OCI-LY1 (cell line): ENCODE measurements around the gene HAUS3.

Experiments used
- H2AFZ ChIP-seq: fragments of 200-600 bp; sonication (generic), shearing (Covaris generic); 2 replicates; pipeline ENCODE4 v1.6.0; 2014; ENCODE audit warnings: antibody characterized with exemption, mild to moderate bottlenecking, low read length
- H3F3A ChIP-seq: fragments of 200-600 bp; sonication (generic), shearing (Covaris generic); 2 replicates; pipeline ENCODE4 v1.6.0; 2014; ENCODE audit warnings: mild to moderate bottlenecking, antibody characterized with exemption, low read length, moderate library complexity; ENCODE audit not compliant: insufficient read depth
- H3K27ac ChIP-seq: fragments of 200-600 bp; sonication (generic); 2 replicates; pipeline ENCODE4 v1.5.1; 2014; ENCODE audit warnings: low read length, mixed run types, mild to moderate bottlenecking, low read depth; ENCODE audit not compliant: poor library complexity, severe bottlenecking
- H3K27me3 ChIP-seq: fragments of 200-600 bp; sonication (generic); 2 replicates; pipeline ENCODE4 v1.6.0; 2014; ENCODE audit warnings: antibody characterized with exemption, mild to moderate bottlenecking, low read length, moderate library complexity; ENCODE audit not compliant: insufficient read depth
- H3K36me3 ChIP-seq: fragments of 200-600 bp; sonication (generic); 2 replicates; pipeline ENCODE4 v1.6.1; 2014; ENCODE audit warnings: mild to moderate bottlenecking, antibody characterized with exemption, low read length, moderate library complexity, mixed read lengths; ENCODE audit not compliant: insufficient read depth
- H3K4me1 ChIP-seq: fragments of 200-600 bp; sonication (generic); 2 replicates; pipeline ENCODE4 v1.5.1; 2014; ENCODE audit warnings: mild to moderate bottlenecking, low read length, moderate library complexity; ENCODE audit not compliant: insufficient read depth, severe bottlenecking
- H3K4me2 ChIP-seq: fragments of 200-600 bp; sonication (generic), shearing (Covaris generic); 2 replicates; pipeline ENCODE4 v1.6.1; 2014; ENCODE audit warnings: low read length
- H3K4me3 ChIP-seq: fragments of 200-600 bp; sonication (generic); 2 replicates; pipeline ENCODE4 v1.5.1; 2014; ENCODE audit warnings: low read length, low read depth, mild to moderate bottlenecking, mixed read lengths; ENCODE audit not compliant: poor library complexity, severe bottlenecking
- H3K79me2 ChIP-seq: fragments of 200-600 bp; shearing (Covaris generic); 2 replicates; pipeline ENCODE4 v1.6.1; 2016; ENCODE audit warnings: mixed run types, low read length, mixed read lengths; ENCODE audit not compliant: insufficient read depth
- H3K9ac ChIP-seq: fragments of 200-600 bp; sonication (generic), shearing (Covaris generic); 2 replicates; pipeline ENCODE4 v1.6.1; 2014; ENCODE audit warnings: mild to moderate bottlenecking, low read length, mixed read lengths
- H3K9me2 ChIP-seq: fragments of 200-600 bp; sonication (generic), shearing (Covaris generic); 2 replicates; pipeline ENCODE4 v1.6.1; 2014; ENCODE audit warnings: low read depth, mild to moderate bottlenecking, low read length, mixed read lengths
- H3K9me3 ChIP-seq: fragments of 200-600 bp; shearing (Covaris generic); 2 replicates; pipeline ENCODE4 v1.6.1; 2014; ENCODE audit warnings: low read length, mixed read lengths
- H4K20me1 ChIP-seq: fragments of 200-600 bp; sonication (generic), shearing (Covaris generic); 2 replicates; pipeline ENCODE4 v1.6.0; 2016; ENCODE audit warnings: mild to moderate bottlenecking, low read length; ENCODE audit not compliant: insufficient read depth
- CTCF ChIP-seq: fragments of 200-600 bp; sonication (generic), shearing (Covaris generic); IDR thresholded peaks from 2 replicates; pipeline ENCODE4 v1.5.1; 2017; ENCODE audit warnings: mild to moderate bottlenecking, antibody characterized with exemption, low read length, moderate library complexity, mixed read lengths
- EZH2 ChIP-seq: fragments of 200-600 bp; sonication (generic), shearing (Covaris generic); IDR thresholded peaks from 2 replicates; pipeline ENCODE4 v1.8.0; 2017; ENCODE audit warnings: borderline replicate concordance, mixed run types, mild to moderate bottlenecking, antibody characterized with exemption, low read length, moderate library complexity, mixed read lengths

HAUS3 gene

DNA sequence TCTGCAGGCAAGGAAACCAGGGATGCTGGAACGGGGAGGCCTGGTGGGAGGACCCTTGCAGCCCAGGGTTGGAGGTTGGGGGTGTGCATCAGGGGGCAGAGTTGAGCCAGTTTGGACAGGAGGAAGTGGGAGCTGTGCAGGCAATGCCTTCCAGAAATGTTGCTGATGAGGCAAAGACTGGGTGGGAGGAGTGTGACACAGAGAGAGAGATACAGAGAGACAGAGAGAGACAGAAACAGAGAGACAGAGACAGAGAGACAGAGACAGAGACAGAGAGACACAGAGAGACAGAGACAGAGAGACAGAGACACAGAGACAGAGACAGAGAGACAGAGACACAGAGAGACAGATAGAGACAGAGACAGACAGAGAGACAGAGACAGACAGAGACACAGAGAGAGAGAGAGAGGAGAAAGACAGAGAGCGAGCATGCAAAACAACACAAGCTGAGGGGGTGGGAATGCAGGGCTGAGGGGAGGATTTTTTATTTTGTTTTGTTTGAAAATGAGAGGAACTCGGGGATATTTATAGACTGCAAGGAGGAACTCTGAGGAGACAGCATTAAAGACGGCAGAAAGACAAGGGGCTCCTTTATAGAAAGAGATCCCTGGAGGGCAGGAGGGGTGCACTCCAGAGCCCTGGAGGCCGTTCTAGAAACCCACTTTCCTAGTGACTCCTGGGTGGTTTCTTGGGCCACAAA is 1.9 kb upstream of the HAUS3 start:
- H3K27ac ChIP-seq = no peak overlapping the region
- peaks cover 25% of the 10 kb centered on the region for H3K79me2 ChIP-seq
- TF ChIP-seq CTCF (no peak), EZH2 (no peak)
- no peaks in the 10 kb centered on the region for H3K27me3 ChIP-seq
- peaks cover 30% of the 10 kb centered on the region for H3K4me1 ChIP-seq
- no peak overlapping the region for H2AFZ ChIP-seq
- H3K9me3 ChIP-seq = no peaks in the 10 kb centered on the region
- no peaks in the 10 kb centered on the region for H3K9me2 ChIP-seq
- no peak overlapping the region for H3K9ac ChIP-seq
- no peak overlapping the region for H3K4me2 ChIP-seq
- H3F3A ChIP-seq = no peaks in the 10 kb centered on the region
- peaks cover 6% of the 10 kb centered on the region; the same call in 1 of the 2 replicates for H3K36me3 ChIP-seq
- H4K20me1 ChIP-seq = no peaks in the 10 kb centered on the region
- no peak overlapping the region for H3K4me3 ChIP-seq

DNA sequence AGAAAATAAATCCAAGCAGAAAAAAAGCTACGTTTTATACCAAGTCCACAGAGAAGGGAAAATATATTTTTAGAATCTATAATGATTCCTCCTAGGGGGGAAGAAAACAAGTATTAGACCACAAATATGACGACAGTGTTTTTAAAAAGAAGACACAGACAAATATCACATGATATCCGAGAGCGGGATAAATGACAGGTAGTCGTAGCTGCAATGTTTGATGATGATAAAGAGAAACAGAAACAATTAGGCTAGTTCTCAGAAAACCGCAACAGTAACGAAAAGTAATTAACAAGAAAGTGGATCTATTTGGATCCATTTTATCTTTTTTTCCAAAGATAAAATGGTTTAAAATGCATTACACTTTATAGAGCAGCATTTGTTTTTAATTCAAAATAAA is 918 bp downstream of the HAUS3 start:
- TF ChIP-seq CTCF (no peak), EZH2 (no peak)
- H3K4me1 ChIP-seq = peaks cover 38% of the 10 kb centered on the region
- H3K79me2 ChIP-seq = peaks cover 32% of the 10 kb centered on the region

DNA sequence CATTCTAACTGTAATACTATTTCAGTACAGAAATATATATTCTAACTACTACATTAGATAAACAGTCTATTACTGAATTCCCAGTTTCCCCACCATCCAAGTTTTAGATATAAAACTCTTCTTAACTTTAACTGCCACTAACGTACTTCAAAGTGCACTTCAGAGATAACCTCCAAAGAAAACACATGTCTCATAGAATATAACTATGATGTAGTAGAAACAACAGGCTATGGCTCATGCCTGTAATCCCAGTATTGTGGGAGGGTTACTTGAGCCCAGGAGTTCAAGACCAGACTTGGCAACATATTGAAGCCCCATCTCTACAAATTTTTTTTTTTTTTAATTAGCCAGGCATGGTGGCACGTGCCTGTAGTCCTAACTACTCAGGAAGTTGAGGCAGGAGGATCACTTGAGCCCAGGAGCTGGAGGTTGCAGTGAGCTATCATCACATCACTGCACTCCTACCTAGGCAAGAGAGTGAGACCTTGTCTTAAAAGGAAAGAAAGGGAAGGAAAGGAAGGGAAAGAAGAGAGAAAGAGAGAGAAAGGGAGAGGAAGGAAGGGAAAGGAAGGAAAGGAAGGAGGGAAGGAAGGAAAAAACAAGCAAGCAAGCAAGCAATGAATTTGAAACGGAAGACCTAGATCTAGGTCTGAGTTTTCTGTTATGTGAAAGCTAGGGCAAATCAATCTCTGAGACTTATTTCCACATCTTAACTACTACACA is 4.8 kb downstream of the HAUS3 start:
- no peaks in the 10 kb centered on the region for H3K27me3 ChIP-seq
- H3F3A ChIP-seq = no peaks in the 10 kb centered on the region
- TF ChIP-seq EZH2 (no peak), CTCF (no peak)
- H3K27ac ChIP-seq = no peak overlapping the region
- H4K20me1 ChIP-seq = no peaks in the 10 kb centered on the region
- H3K9me3 ChIP-seq = no peaks in the 10 kb centered on the region
- H3K4me3 ChIP-seq = no peak overlapping the region
- no peak overlapping the region for H2AFZ ChIP-seq
- peaks cover 32% of the 10 kb centered on the region for H3K79me2 ChIP-seq
- peaks cover 37% of the 10 kb centered on the region; the same call in 1 of the 2 replicates for H3K36me3 ChIP-seq
- H3K4me2 ChIP-seq = no peak overlapping the region
- peaks cover 31% of the 10 kb centered on the region for H3K4me1 ChIP-seq
- H3K9ac ChIP-seq = no peak overlapping the region
- no peaks in the 10 kb centered on the region for H3K9me2 ChIP-seq

More for the DNA sequence above, 918 bp downstream of the HAUS3 start:
- Histone ChIP-seq H3K4me2 (peak overlapping the region; percentile 92), H3K27ac (peak overlapping the region; percentile 35), H3F3A (no peaks in the 10 kb centered on the region), H4K20me1 (no peaks in the 10 kb centered on the region), H3K36me3 (peaks cover 24% of the 10 kb centered on the region; the same call in 1 of the 2 replicates), H3K9ac (peak overlapping the region; percentile 79), H3K9me2 (no peaks in the 10 kb centered on the region), H3K4me3 (peak overlapping the region; percentile 87), H2AFZ (no peak overlapping the region), H3K9me3 (no peaks in the 10 kb centered on the region), H3K27me3 (no peaks in the 10 kb centered on the region)
